Measurements from ENCODE around the gene KCNMA1. TPM values are rescaled to one million over a fixed set of nuclear protein-coding genes. Genes with fewer than 3 reads are reported as not detected.

Gene KCNMA1
- total and polyA plus RNA-seq, 2 donors (not counting 1 experiment from before 2014, with no cell fraction given) = 0.82 to 3.1 TPM

DNA sequence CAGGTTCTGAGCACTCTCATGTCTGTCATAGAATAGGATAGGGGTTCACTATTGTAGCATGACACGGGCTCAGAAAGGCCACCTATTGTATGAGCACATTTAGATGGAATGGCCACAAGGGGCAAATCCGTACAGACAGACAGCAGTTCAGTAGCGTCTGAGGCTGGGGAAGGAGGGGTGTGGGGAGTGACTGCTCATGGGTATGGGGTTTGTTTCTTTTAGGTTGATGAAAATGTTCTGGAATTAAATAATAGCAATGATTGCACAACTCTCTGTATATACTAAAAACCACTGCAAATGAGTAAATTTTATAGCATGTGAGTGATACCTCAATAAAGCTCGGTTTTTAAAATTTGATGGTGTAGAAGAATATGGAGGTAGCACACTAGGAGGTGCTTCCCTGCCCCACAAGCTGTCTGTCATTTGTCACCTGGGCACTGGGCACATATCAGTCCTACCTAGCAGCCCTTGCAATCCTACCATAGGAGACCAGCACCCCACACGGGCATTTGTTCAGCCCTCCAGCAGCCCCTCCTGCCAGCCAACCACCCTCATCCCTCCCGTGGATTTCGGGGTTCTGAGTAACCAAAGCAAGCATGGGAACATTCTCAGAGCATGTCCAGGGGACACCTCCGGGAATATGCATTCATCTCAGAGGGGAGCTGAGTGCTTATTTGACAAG lies 35.2 kb downstream of the KCNMA1 start:
- no peaks in the 10 kb centered on the region for H3K27me3 Mint-ChIP-seq
- H3K79me2 ChIP-seq (ENCODE audit: control insufficient read depth, insufficient read depth, low read length) = no peaks in the 10 kb centered on the region
- H3K9me3 ChIP-seq (ENCODE audit: control extremely low read depth in 1 of 3, control insufficient read depth in 2 of 3, insufficient read depth in 1 of 3, low read length in 2 of 3) = no peaks in the 10 kb centered on the region
- H4K20me1 ChIP-seq (ENCODE audit: control insufficient read depth, insufficient read depth, low read length, poor library complexity, severe bottlenecking) = no peaks in the 10 kb centered on the region
- no peak for DNase-seq
- no peak overlapping the region for H3K27ac Mint-ChIP-seq
- H3K36me3 ChIP-seq (replicated peaks in 1 of 2; ENCODE audit: control extremely low read depth in 1 of 2, control insufficient read depth in 1 of 2, extremely low read depth in 1 of 2, insufficient read depth in 2 of 2, low read length in 1 of 2) = no peaks in the 10 kb centered on the region
- POLR2A ChIA-PET = no interaction called here
- peak overlapping the region; percentile 29 for H3K9ac ChIP-seq (ENCODE audit: low read length)
- H3K27ac ChIP-seq (ENCODE audit: low read length in 2 of 2) = no peak overlapping the region
- H3K4me1 ChIP-seq (ENCODE audit: control insufficient read depth in 2 of 2, insufficient read depth in 2 of 2, low read length in 2 of 2) = peaks cover 18 to 28% of the 10 kb centered on the region in 2 donors
- peak overlapping the region; percentile 67 for H3K4me3 Mint-ChIP-seq
- CTCF ChIA-PET = interaction anchor here (1.2 to 1.5 kb wide), 2 partner anchors 39 to 428 kb away, joined by 4 read pairs; no protein-coding TSS in a partner anchor
- 73% methylated on average over 5 of the region's 8 CpGs for WGBS (ENCODE audit: insufficient coverage)
- H3K4me1 Mint-ChIP-seq = peaks cover 26% of the 10 kb centered on the region
- no peak overlapping the region for H3K4me3 ChIP-seq (ENCODE audit: control extremely low read depth in 1 of 5, extremely low read depth in 1 of 5, insufficient read depth in 1 of 5, low read depth in 2 of 5, low read length in 4 of 5)
- no peak for ATAC-seq (ENCODE audit: low read depth)
- TF ChIP-seq EZH2 (IDR thresholded peaks at IDR 0.05; ENCODE audit: borderline replicate concordance, insufficient read depth, low read depth, low read length, poor library complexity, severe bottlenecking) (no peak), CTCF (IDR thresholded peaks at IDR 0.05) (no peak)
- intact Hi-C loops (cut with micrococcal nuclease) = loop anchor here (2.0 kb wide), 1 partner anchor 34 kb away; the partner anchor contains the start of gene KCNMA1
- H3K27me3 ChIP-seq (replicated peaks in 1 of 4; ENCODE audit: control extremely low read depth in 1 of 4, control insufficient read depth in 3 of 4, insufficient read depth in 4 of 4, low read length in 3 of 4) = no peaks in the 10 kb centered on the region
- H3K4me2 ChIP-seq (replicated peaks; ENCODE audit: low read depth, low read length, poor library complexity, severe bottlenecking) = peak overlapping the region; percentile 59
- H3K9me3 Mint-ChIP-seq (ENCODE audit: insufficient read depth) = no peaks in the 10 kb centered on the region
- H2AFZ ChIP-seq (ENCODE audit: insufficient read depth, low read depth, low read length, poor library complexity, severe bottlenecking) = peak overlapping the region; percentile 9

GRCh38 chr10:77601488-77601887 lies 36.1 kb downstream of the KCNMA1 start:
- ChIA-PET CTCF (no interaction called here), POLR2A (no interaction called here)
- Mint-ChIP-seq H3K9me3 (ENCODE audit: insufficient read depth) (no peaks in the 10 kb centered on the region), H3K4me3 (no peak overlapping the region), H3K4me1 (peaks cover 26% of the 10 kb centered on the region), H3K27me3 (no peaks in the 10 kb centered on the region), H3K27ac (no peak overlapping the region)
- DNase-seq (no peak), ATAC-seq (ENCODE audit: low read depth) (no peak)
- no peaks in the 10 kb centered on the region for H3K9me3 ChIP-seq (ENCODE audit: control extremely low read depth in 1 of 3, control insufficient read depth in 2 of 3, insufficient read depth in 1 of 3, low read length in 2 of 3)
- no peak for TF ChIP-seq CTCF (IDR thresholded peaks at IDR 0.05)
- no peak for TF ChIP-seq EZH2 (IDR thresholded peaks at IDR 0.05; ENCODE audit: borderline replicate concordance, insufficient read depth, low read depth, low read length, poor library complexity, severe bottlenecking)
- no peaks in the 10 kb centered on the region for H3K79me2 ChIP-seq (ENCODE audit: control insufficient read depth, insufficient read depth, low read length)
- H3K4me1 ChIP-seq (ENCODE audit: control insufficient read depth in 2 of 2, insufficient read depth in 2 of 2, low read length in 2 of 2) = peaks cover 18 to 28% of the 10 kb centered on the region in 2 donors
- 97% methylated on average over 3 of the region's 4 CpGs for WGBS (ENCODE audit: insufficient coverage)
- H3K4me3 ChIP-seq (ENCODE audit: control extremely low read depth in 1 of 5, extremely low read depth in 1 of 5, insufficient read depth in 1 of 5, low read depth in 2 of 5, low read length in 4 of 5) = no peak overlapping the region
- no peaks in the 10 kb centered on the region for H4K20me1 ChIP-seq (ENCODE audit: control insufficient read depth, insufficient read depth, low read length, poor library complexity, severe bottlenecking)
- H3K27me3 ChIP-seq (replicated peaks in 1 of 4; ENCODE audit: control extremely low read depth in 1 of 4, control insufficient read depth in 3 of 4, insufficient read depth in 4 of 4, low read length in 3 of 4) = no peaks in the 10 kb centered on the region
- H3K36me3 ChIP-seq (replicated peaks in 1 of 2; ENCODE audit: control extremely low read depth in 1 of 2, control insufficient read depth in 1 of 2, extremely low read depth in 1 of 2, insufficient read depth in 2 of 2, low read length in 1 of 2) = no peaks in the 10 kb centered on the region
- H3K4me2 ChIP-seq (replicated peaks; ENCODE audit: low read depth, low read length, poor library complexity, severe bottlenecking) = no peak overlapping the region
- no peak overlapping the region for H3K27ac ChIP-seq (ENCODE audit: low read length in 2 of 2)
- no peak overlapping the region for H3K9ac ChIP-seq (ENCODE audit: low read length)
- H2AFZ ChIP-seq (ENCODE audit: insufficient read depth, low read depth, low read length, poor library complexity, severe bottlenecking) = no peak overlapping the region
- intact Hi-C loops (cut with micrococcal nuclease) = no loop called here

All from B cell (primary cell).